CD4-positive, alpha-beta memory T cell (primary cell): ENCODE measurements around the gene LMF1. TPM values are rescaled to one million over a fixed set of nuclear protein-coding genes. Genes with fewer than 3 reads are reported as not detected.

Experiments used
- CTCF ChIA-PET: fragments of 350-600 bp; sonication (Branson Sonifier 250); formaldehyde crosslinking; loops from one replicate; lab custom pipeline; 2021; ENCODE audit warnings: inconsistent platforms; ENCODE audit not compliant: partially characterized antibody; lab: Charles Lee
- POLR2A ChIA-PET: fragments of 350-600 bp; sonication (Branson Sonifier 250); formaldehyde crosslinking; loops from one replicate; lab custom pipeline; 2021; ENCODE audit not compliant: partially characterized antibody; lab: Charles Lee
- DNase-seq, 5 donors: peaks; one replicate each; pipeline versions ENCODE4 v3.0.0 to v3.0.0-alpha.2; 2020 to 2022; ENCODE audit warnings: mixed read lengths in 1 of 5
- H3K27ac ChIP-seq: one replicate; pipeline ENCODE4 v1.7.0; 2013; ENCODE audit warnings: low read depth, low read length
- H3K27me3 ChIP-seq: 2 replicates; pipeline ENCODE4 v1.7.0; 2013; ENCODE audit warnings: mild to moderate bottlenecking, low read length, moderate library complexity; ENCODE audit not compliant: insufficient read depth
- H3K36me3 ChIP-seq: 2 replicates; pipeline ENCODE4 v1.7.0; 2013; ENCODE audit warnings: mild to moderate bottlenecking, low read length, moderate library complexity; ENCODE audit not compliant: insufficient read depth
- H3K4me1 ChIP-seq: 2 replicates; pipeline ENCODE4 v1.7.0; 2013; ENCODE audit warnings: mild to moderate bottlenecking, low read length, moderate library complexity; ENCODE audit not compliant: insufficient read depth
- H3K4me3 ChIP-seq, 2 donors: one replicate each; pipeline ENCODE4 v1.7.0; 2013; ENCODE audit warnings: low read length in 2 of 2, mild to moderate bottlenecking in 1 of 2
- H3K9me3 ChIP-seq, 2 donors: one replicate each; pipeline ENCODE4 v1.7.0; 2013; ENCODE audit warnings: low read length in 2 of 2, control low read depth in 1 of 2; ENCODE audit not compliant: control insufficient read depth in 1 of 2
- H3K27ac Mint-ChIP-seq, 7 donors: one replicate each; pipeline ENCODE4 v1.8.0; 2020 to 2021; ENCODE audit warnings: mixed read lengths in 7 of 7, mild to moderate bottlenecking in 6 of 7, inconsistent platforms in 3 of 7, moderate library complexity in 3 of 7
- H3K27me3 Mint-ChIP-seq, 2 donors: one replicate each; pipeline ENCODE4 v1.8.0; 2020 to 2021; ENCODE audit warnings: mixed read lengths in 2 of 2
- H3K36me3 Mint-ChIP-seq, 2 donors: one replicate each; pipeline ENCODE4 v1.8.0; 2020 to 2021; ENCODE audit warnings: mixed read lengths in 2 of 2, inconsistent platforms in 1 of 2, mild to moderate bottlenecking in 1 of 2
- H3K4me1 Mint-ChIP-seq, 4 donors: one replicate each; pipeline ENCODE4 v1.8.0; 2020 to 2021; ENCODE audit warnings: mixed read lengths in 4 of 4, mild to moderate bottlenecking in 1 of 4
- H3K4me3 Mint-ChIP-seq, 8 donors: one replicate each; pipeline ENCODE4 v1.8.0; 2020 to 2021; ENCODE audit warnings: mixed read lengths in 8 of 8, mild to moderate bottlenecking in 7 of 8, moderate library complexity in 6 of 8, inconsistent platforms in 3 of 8
- H3K9me3 Mint-ChIP-seq, 8 donors: one replicate each; pipeline ENCODE4 v1.8.0; 2020 to 2021; ENCODE audit warnings: mixed read lengths in 8 of 8, mild to moderate bottlenecking in 5 of 8, inconsistent platforms in 3 of 8, moderate library complexity in 1 of 8
- intact Hi-C: fragments of 100-400 bp; cut with micrococcal nuclease; formaldehyde crosslinking; loops from one replicate; pipeline ENCODE4 v1.15.1; 2023
- polyA plus RNA-seq, 2 donors: library from polyadenylated mRNA; unstranded; fragments of 300-500 nt; fragmentation: Illumina TruSeq; gene quantifications; one replicate each; pipeline ENCODE4 v1.2.3, GENCODE V29; 2021
- total RNA-seq, 2 experiments: library from RNA; stranded (reverse); gene quantifications; one replicate each; pipeline ENCODE4 v1.2.3, GENCODE V29; 2021

Gene LMF1
- total and polyA plus RNA-seq, 4 experiments from 2014 or later = 8.5 to 59.7 (median 32.6) TPM

- Mint-ChIP-seq H3K9me3 (peaks cover 0 to 3% (median 0%) of the 10 kb centered on the region in 8 donors), H3K27ac (no peak overlapping the region), H3K4me3 (no peak overlapping the region), H3K36me3 (peaks cover 6 to 15% of the 10 kb centered on the region in 2 donors), H3K4me1 (no peaks in the 10 kb centered on the region), H3K27me3 (no peaks in the 10 kb centered on the region)
- H3K36me3 ChIP-seq = no peaks in the 10 kb centered on the region
- DNase-seq = no peak
- intact Hi-C loops = no loop called here
- no peaks in the 10 kb centered on the region for H3K9me3 ChIP-seq
- ChIA-PET CTCF (no interaction called here), POLR2A (no interaction called here)
- no peak overlapping the region for H3K27ac ChIP-seq
- no peaks in the 10 kb centered on the region for H3K27me3 ChIP-seq
- H3K4me1 ChIP-seq = no peaks in the 10 kb centered on the region
- H3K4me3 ChIP-seq = no peak overlapping the region
Observed at GRCh38 chr16:915546-915945, 55.2 kb downstream of the LMF1 start.

GRCh38 chr16:914440-914839 lies 56.3 kb downstream of the LMF1 start:
- peaks cover 5 to 15% of the 10 kb centered on the region in 2 donors for H3K36me3 Mint-ChIP-seq
- no peak overlapping the region for H3K4me3 ChIP-seq
- CTCF ChIA-PET = no interaction called here
- no peaks in the 10 kb centered on the region for H3K9me3 ChIP-seq
- H3K4me3 Mint-ChIP-seq = no peak overlapping the region
- intact Hi-C loops = no loop called here
- H3K27ac ChIP-seq = no peak overlapping the region
- DNase-seq = no peak
- H3K36me3 ChIP-seq = no peaks in the 10 kb centered on the region
- peaks cover 0 to 3% (median 0%) of the 10 kb centered on the region in 8 donors for H3K9me3 Mint-ChIP-seq
- H3K27me3 ChIP-seq = no peaks in the 10 kb centered on the region
- H3K4me1 Mint-ChIP-seq = no peaks in the 10 kb centered on the region
- POLR2A ChIA-PET = no interaction called here
- peak overlapping the region in 1 of 7 donors; percentile 55 for H3K27ac Mint-ChIP-seq
- no peaks in the 10 kb centered on the region for H3K27me3 Mint-ChIP-seq
- no peaks in the 10 kb centered on the region for H3K4me1 ChIP-seq

GRCh38 chr16:913817-914439 lies 56.9 kb downstream of the LMF1 start:
- Histone ChIP-seq H3K27me3 (no peaks in the 10 kb centered on the region), H3K27ac (no peak overlapping the region), H3K36me3 (no peaks in the 10 kb centered on the region), H3K4me3 (no peak overlapping the region), H3K4me1 (no peaks in the 10 kb centered on the region), H3K9me3 (no peaks in the 10 kb centered on the region)
- peak overlapping the region in 1 of 7 donors; percentile 61 for H3K27ac Mint-ChIP-seq
- peaks cover 0 to 3% (median 0%) of the 10 kb centered on the region in 8 donors for H3K9me3 Mint-ChIP-seq
- H3K27me3 Mint-ChIP-seq = no peaks in the 10 kb centered on the region
- no peak overlapping the region for H3K4me3 Mint-ChIP-seq
- DNase-seq = no peak
- H3K4me1 Mint-ChIP-seq = no peaks in the 10 kb centered on the region
- ChIA-PET POLR2A (no interaction called here), CTCF (no interaction called here)
- intact Hi-C loops = no loop called here
- peaks cover 10 to 20% of the 10 kb centered on the region in 2 donors for H3K36me3 Mint-ChIP-seq

GRCh38 chr16:912684-913613 lies 57.8 kb downstream of the LMF1 start:
- POLR2A ChIA-PET = no interaction called here
- Mint-ChIP-seq H3K4me3 (no peak overlapping the region), H3K4me1 (no peaks in the 10 kb centered on the region), H3K27ac (no peak overlapping the region), H3K27me3 (no peaks in the 10 kb centered on the region), H3K36me3 (peaks cover 13 to 20% of the 10 kb centered on the region in 2 donors), H3K9me3 (no peaks in the 10 kb centered on the region)
- intact Hi-C loops = no loop called here
- Histone ChIP-seq H3K4me1 (no peaks in the 10 kb centered on the region), H3K27ac (no peak overlapping the region), H3K27me3 (no peaks in the 10 kb centered on the region), H3K36me3 (no peaks in the 10 kb centered on the region), H3K4me3 (no peak overlapping the region), H3K9me3 (no peaks in the 10 kb centered on the region)
- DNase-seq = no peak
- CTCF ChIA-PET = no interaction called here

GRCh38 chr16:912322-912683 lies 58.5 kb downstream of the LMF1 start:
- no peak overlapping the region for H3K4me3 ChIP-seq
- no peaks in the 10 kb centered on the region for H3K4me1 ChIP-seq
- no peaks in the 10 kb centered on the region for H3K36me3 ChIP-seq
- Mint-ChIP-seq H3K9me3 (no peaks in the 10 kb centered on the region), H3K4me1 (no peaks in the 10 kb centered on the region), H3K27me3 (no peaks in the 10 kb centered on the region), H3K4me3 (no peak overlapping the region), H3K36me3 (peaks cover 18 to 21% of the 10 kb centered on the region in 2 donors), H3K27ac (no peak overlapping the region)
- H3K27ac ChIP-seq = no peak overlapping the region
- H3K27me3 ChIP-seq = no peaks in the 10 kb centered on the region
- intact Hi-C loops = no loop called here
- POLR2A ChIA-PET = no interaction called here
- no peaks in the 10 kb centered on the region for H3K9me3 ChIP-seq
- CTCF ChIA-PET = no interaction called here
- no peak for DNase-seq

GRCh38 chr16:911604-912321 lies 59.0 kb downstream of the LMF1 start:
- Histone ChIP-seq H3K36me3 (no peaks in the 10 kb centered on the region), H3K27ac (no peak overlapping the region), H3K4me1 (no peaks in the 10 kb centered on the region), H3K27me3 (no peaks in the 10 kb centered on the region), H3K4me3 (no peak overlapping the region), H3K9me3 (no peaks in the 10 kb centered on the region)
- Mint-ChIP-seq H3K9me3 (peaks cover 0 to 2% (median 0%) of the 10 kb centered on the region in 8 donors), H3K4me1 (no peaks in the 10 kb centered on the region), H3K36me3 (peaks cover 22 to 25% of the 10 kb centered on the region in 2 donors), H3K4me3 (no peak overlapping the region), H3K27me3 (no peaks in the 10 kb centered on the region), H3K27ac (no peak overlapping the region)
- intact Hi-C loops = no loop called here
- no peak for DNase-seq
- POLR2A ChIA-PET = no interaction called here
- CTCF ChIA-PET = no interaction called here

GRCh38 chr16:911101-911500 lies 59.7 kb downstream of the LMF1 start:
- Mint-ChIP-seq H3K27me3 (no peaks in the 10 kb centered on the region), H3K36me3 (peaks cover 26 to 28% of the 10 kb centered on the region in 2 donors), H3K27ac (no peak overlapping the region)

More at GRCh38 chr16:911101-911500, 59.7 kb downstream of the LMF1 start:
- no peaks in the 10 kb centered on the region for H3K4me1 ChIP-seq
- intact Hi-C loops = no loop called here
- no peaks in the 10 kb centered on the region for H3K36me3 ChIP-seq
- POLR2A ChIA-PET = no interaction called here
- H3K9me3 Mint-ChIP-seq = peaks cover 0 to 4% (median 0%) of the 10 kb centered on the region in 8 donors
- CTCF ChIA-PET = no interaction called here
- H3K4me3 ChIP-seq = no peak overlapping the region
- H3K4me3 Mint-ChIP-seq = no peak overlapping the region
- DNase-seq = no peak
- H3K27ac ChIP-seq = no peak overlapping the region
- no peaks in the 10 kb centered on the region for H3K9me3 ChIP-seq
- no peaks in the 10 kb centered on the region for H3K4me1 Mint-ChIP-seq
- H3K27me3 ChIP-seq = no peaks in the 10 kb centered on the region
